Stimulated activated naive B cell treated with anti-CD40 and anti-IgM and Interleukin-4, amounts not matched to agents 10 μg/mL and 1 μg/mL and 100 μg/mL, for 72 hours (primary cell): ENCODE measurements around the gene DIPK1C.

ENCODE experiments used
- ATAC-seq, 2 donors: fragments of 150-1000 bp; cut with Tn5 transposase; replicated peaks; 2 replicates each; pipeline ENCODE4 v1.10.0; 2021; ENCODE audit warnings: moderate library complexity in 1 of 2
- DNase-seq: peaks from one replicate; pipeline ENCODE4 v3.0.0; 2021
- H3K27ac Mint-ChIP-seq: one replicate; pipeline ENCODE4 v1.8.0; 2022; ENCODE audit warnings: mild to moderate bottlenecking, mixed read lengths
- H3K27me3 Mint-ChIP-seq, 2 donors: one replicate each; pipeline ENCODE4 v1.8.0; 2022; ENCODE audit warnings: mixed read lengths in 2 of 2
- H3K36me3 Mint-ChIP-seq, 2 donors: one replicate each; pipeline ENCODE4 v1.8.0; 2022; ENCODE audit warnings: mixed read lengths in 2 of 2, mild to moderate bottlenecking in 1 of 2
- H3K4me1 Mint-ChIP-seq, 2 donors: one replicate each; pipeline ENCODE4 v1.8.0; 2022; ENCODE audit warnings: mixed read lengths in 2 of 2, mild to moderate bottlenecking in 1 of 2
- H3K4me3 Mint-ChIP-seq, 2 donors: one replicate each; pipeline ENCODE4 v1.8.0; 2022; ENCODE audit warnings: mild to moderate bottlenecking in 2 of 2, mixed read lengths in 2 of 2, moderate library complexity in 1 of 2
- H3K9me3 Mint-ChIP-seq, 2 donors: one replicate each; pipeline ENCODE4 v1.8.0; 2022; ENCODE audit warnings: mixed read lengths in 2 of 2, mild to moderate bottlenecking in 1 of 2

Gene DIPK1C

DNA sequence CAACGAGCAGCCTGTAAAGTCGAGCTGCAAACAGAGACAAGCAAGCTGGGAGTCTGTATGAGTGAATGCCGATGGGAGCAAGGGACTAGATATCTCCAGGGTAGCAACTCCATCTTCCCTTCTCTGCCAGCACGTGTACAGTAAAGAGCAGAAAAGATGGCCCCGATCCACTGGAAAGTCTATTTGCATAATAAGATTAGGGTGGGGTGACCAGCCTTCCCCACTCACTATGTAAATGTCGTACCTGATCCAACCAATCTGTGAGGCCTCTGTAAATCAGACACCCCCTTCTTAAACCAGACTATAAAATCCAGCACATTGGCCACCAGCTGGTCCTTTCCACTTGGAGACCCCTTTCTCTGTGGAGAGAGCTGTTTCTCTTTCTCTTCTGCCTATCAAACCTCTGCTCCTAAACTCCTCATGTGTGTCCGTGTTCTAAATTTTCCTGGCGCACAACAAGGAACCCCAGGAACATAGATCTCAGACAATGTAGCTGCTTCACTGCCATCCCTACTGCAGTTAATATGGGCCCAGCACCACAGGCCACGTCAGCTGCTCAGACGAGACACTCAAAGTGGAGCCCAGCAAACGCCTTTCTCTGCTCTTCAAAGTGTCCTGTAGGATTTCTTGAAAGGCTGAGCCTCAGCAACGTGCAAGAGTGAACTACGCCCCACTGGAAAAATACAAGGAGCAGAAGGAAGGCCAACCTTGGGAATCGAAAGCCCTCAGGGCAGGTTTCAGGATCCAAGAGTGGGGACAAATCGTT lies 26.1 kb downstream of the DIPK1C start:
- ATAC-seq (no peak), DNase-seq (no peak)
- Mint-ChIP-seq H3K4me3 (no peak overlapping the region), H3K27me3 (peaks cover 0 to 4% of the 10 kb centered on the region in 2 donors), H3K4me1 (no peaks in the 10 kb centered on the region), H3K36me3 (peaks cover 0 to 3% of the 10 kb centered on the region in 2 donors), H3K9me3 (peaks cover 0 to 4% of the 10 kb centered on the region in 2 donors), H3K27ac (no peak overlapping the region)

DNA sequence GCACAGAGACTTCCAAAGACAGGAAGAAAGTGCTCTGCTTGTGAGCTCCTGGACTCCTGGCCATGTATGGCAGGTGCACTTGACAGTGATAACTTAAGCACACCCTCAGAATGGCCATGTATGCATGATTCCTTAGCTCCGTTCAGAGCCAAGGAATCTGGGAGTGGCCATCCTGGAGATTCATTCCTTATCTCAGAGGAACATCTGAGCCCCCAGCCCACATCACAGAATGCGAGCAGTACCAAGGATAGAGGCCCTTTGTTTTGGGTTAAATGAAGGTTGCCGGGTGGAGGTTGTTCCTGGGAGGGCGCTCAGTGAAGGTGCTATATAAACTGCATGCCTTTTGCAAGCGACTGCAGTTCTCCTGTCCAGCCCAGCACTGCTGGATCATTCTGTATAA lies 26.9 kb downstream of the DIPK1C start:
- H3K36me3 Mint-ChIP-seq: peaks cover 0 to 3% of the 10 kb centered on the region in 2 donors
- no peaks in the 10 kb centered on the region for H3K4me1 Mint-ChIP-seq
- ATAC-seq: no peak
- H3K4me3 Mint-ChIP-seq: no peak overlapping the region
- no peak overlapping the region for H3K27ac Mint-ChIP-seq
- no peak for DNase-seq
- H3K27me3 Mint-ChIP-seq: peaks cover 0 to 4% of the 10 kb centered on the region in 2 donors
- H3K9me3 Mint-ChIP-seq: peaks cover 0 to 4% of the 10 kb centered on the region in 2 donors

DNA sequence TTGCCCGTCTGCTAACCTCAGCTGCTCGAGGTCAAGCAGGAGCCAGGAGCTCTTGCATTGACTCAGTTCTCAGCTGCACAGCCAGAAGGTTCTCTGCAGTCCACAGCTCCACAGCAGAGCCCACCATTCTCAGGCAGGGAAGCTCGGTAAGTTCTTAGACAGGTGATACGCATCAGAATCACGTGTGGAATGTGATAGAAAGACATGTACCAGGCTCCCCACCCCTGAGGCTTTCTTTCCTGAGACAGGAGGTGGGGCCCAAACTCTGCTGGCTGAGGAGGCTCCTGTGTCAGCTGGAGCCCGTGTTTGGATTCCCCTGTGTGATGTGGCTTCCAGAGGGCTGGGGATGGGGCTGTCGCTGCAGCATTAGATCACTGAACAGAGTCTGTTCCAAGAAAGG lies 28.0 kb downstream of the DIPK1C start:
- H3K27ac Mint-ChIP-seq: no peak overlapping the region
- H3K27me3 Mint-ChIP-seq: peaks cover 0 to 4% of the 10 kb centered on the region in 2 donors
- H3K36me3 Mint-ChIP-seq: peaks cover 0 to 3% of the 10 kb centered on the region in 2 donors
- H3K9me3 Mint-ChIP-seq: peaks cover 0 to 4% of the 10 kb centered on the region in 2 donors
- H3K4me1 Mint-ChIP-seq: no peaks in the 10 kb centered on the region
- ATAC-seq: no peak
- H3K4me3 Mint-ChIP-seq: no peak overlapping the region
- DNase-seq: no peak

DNA sequence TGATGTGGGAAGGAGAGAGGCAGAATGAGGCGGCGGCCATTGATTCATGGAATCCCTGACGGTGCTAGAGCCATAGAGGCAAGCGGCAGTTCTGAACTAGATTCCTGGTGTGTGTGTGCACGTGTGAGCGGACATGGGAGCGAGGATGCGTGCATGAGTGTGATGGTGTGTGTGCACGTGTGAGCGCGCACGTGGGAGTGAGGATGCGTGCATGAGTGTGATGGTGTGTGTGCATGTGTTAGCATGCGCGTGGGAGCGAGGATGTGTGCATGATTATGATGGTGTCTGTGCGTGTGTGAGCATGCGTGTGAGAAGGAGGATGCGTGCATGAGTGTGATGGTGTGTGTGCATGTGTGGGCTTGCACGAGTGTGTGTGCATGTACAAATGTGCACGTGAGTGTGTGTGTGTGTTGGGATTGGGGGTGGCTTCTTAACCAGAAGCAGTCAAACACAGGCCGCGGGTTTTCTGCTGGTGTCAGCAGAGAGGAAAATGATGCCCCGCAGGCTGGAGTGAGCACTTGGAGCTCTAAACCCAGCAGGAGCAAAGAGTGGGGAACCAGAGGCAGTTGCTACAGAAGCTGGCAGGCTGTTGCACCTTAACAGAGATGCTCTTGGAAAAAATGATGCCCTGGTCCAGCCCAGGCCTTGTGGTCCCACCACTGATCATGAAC lies 29.5 kb downstream of the DIPK1C start:
- Mint-ChIP-seq H3K36me3 (peaks cover 0 to 3% of the 10 kb centered on the region in 2 donors), H3K4me1 (no peaks in the 10 kb centered on the region), H3K27ac (no peak overlapping the region), H3K27me3 (peaks cover 0 to 4% of the 10 kb centered on the region in 2 donors), H3K9me3 (peaks cover 0 to 4% of the 10 kb centered on the region in 2 donors), H3K4me3 (no peak overlapping the region)
- ATAC-seq: no peak
- no peak for DNase-seq

DNA sequence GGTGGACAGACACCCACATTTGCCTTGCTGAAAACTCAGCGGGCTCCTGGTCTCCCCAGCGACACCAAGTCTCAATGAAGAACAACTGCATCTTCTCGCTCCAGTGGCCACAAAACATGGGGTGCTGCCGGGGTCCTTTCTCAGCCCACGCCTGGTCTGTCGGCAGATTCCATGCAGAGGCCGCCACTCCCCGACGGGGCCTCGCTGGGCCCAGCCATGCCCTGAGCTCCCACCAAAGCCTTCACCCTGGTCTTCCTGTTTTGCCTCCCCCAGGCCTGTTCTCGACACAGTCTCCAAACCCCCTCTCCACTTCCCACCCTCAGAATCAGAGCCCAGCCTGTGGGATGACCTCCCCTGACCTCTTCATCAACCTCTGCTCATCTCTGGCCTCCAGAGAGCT lies 31.2 kb downstream of the DIPK1C start:
- ATAC-seq: no peak
- H3K36me3 Mint-ChIP-seq: peaks cover 0 to 3% of the 10 kb centered on the region in 2 donors
- no peak for DNase-seq
- no peak overlapping the region for H3K27ac Mint-ChIP-seq
- H3K27me3 Mint-ChIP-seq: peaks cover 0 to 4% of the 10 kb centered on the region in 2 donors
- peaks cover 0 to 4% of the 10 kb centered on the region in 2 donors for H3K9me3 Mint-ChIP-seq
- no peak overlapping the region for H3K4me3 Mint-ChIP-seq
- H3K4me1 Mint-ChIP-seq: no peaks in the 10 kb centered on the region

DNA sequence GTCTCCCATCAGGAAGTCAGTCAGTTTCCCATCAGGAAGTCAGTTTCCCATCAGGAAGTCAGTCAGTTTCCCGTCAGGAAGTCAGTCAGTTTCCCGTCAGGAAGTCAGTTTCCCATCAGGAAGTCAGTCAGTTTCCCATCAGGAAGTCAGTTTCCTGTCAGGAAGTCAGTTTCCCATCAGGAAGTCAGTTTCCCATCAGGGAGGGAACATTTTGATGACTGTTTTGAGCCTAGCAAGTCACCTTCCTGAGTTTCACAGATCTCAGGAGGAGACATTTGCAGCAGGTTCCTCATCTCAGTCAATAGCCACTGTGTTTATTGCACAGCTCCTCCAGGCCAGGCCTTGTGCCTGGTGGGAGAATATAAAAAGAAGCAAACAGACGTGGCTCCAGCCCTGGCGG lies 31.9 kb downstream of the DIPK1C start:
- DNase-seq (no peak), ATAC-seq (no peak)
- Mint-ChIP-seq H3K36me3 (peaks cover 0 to 3% of the 10 kb centered on the region in 2 donors), H3K27me3 (peaks cover 0 to 4% of the 10 kb centered on the region in 2 donors), H3K4me3 (no peak overlapping the region), H3K27ac (no peak overlapping the region), H3K9me3 (peaks cover 0 to 4% of the 10 kb centered on the region in 2 donors), H3K4me1 (no peaks in the 10 kb centered on the region)

DNA sequence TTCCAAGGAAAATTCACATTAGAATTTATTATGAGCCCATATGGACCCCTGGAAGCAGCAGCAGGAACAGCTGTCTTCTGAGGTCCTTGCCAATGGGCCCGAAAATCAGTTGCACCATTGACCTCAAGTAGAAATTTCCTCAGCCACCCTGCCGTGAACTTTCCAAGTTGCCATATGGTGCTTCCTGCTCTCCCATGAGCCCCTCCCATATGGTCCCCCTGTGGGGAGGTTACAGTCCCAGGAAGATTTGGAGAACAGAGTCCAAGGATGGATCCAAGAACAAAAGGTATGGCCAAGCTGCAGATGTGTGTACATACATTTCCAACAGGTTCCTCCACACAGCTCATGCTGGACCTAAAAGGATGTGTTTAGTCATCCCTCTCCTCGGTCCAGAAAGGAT lies 34.6 kb downstream of the DIPK1C start:
- H3K27me3 Mint-ChIP-seq: peaks cover 0 to 7% of the 10 kb centered on the region in 2 donors
- no peaks in the 10 kb centered on the region for H3K4me1 Mint-ChIP-seq
- no peak overlapping the region for H3K4me3 Mint-ChIP-seq
- peaks cover 0 to 4% of the 10 kb centered on the region in 2 donors for H3K9me3 Mint-ChIP-seq
- ATAC-seq: no peak
- peaks cover 0 to 3% of the 10 kb centered on the region in 2 donors for H3K36me3 Mint-ChIP-seq
- no peak for DNase-seq
- H3K27ac Mint-ChIP-seq: no peak overlapping the region

DNA sequence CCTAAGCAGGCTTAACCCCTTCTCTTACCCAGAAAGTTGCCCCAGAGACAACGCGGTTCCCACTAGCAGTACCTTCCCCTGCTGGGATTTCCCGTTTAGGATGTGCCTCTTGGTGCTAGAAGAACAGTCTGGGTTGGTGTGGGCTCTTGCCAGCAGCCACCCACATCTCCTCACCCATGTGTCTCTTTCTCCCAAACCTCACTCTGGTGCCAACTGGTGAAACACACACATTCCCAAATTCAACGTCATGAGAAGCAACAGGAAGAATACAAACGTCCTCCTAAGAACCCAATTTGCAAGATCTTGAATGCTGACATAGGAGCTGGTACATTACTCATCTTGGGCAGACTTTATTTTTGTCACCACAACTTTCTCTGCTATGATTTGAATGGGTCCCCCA lies 36.2 kb downstream of the DIPK1C start:
- H3K4me3 Mint-ChIP-seq: no peak overlapping the region
- no peaks in the 10 kb centered on the region for H3K4me1 Mint-ChIP-seq
- H3K27me3 Mint-ChIP-seq: peaks cover 0 to 4% of the 10 kb centered on the region in 2 donors
- no peaks in the 10 kb centered on the region for H3K36me3 Mint-ChIP-seq
- DNase-seq (no peak), ATAC-seq (no peak)
- H3K27ac Mint-ChIP-seq: no peak overlapping the region
- H3K9me3 Mint-ChIP-seq: no peaks in the 10 kb centered on the region

DNA sequence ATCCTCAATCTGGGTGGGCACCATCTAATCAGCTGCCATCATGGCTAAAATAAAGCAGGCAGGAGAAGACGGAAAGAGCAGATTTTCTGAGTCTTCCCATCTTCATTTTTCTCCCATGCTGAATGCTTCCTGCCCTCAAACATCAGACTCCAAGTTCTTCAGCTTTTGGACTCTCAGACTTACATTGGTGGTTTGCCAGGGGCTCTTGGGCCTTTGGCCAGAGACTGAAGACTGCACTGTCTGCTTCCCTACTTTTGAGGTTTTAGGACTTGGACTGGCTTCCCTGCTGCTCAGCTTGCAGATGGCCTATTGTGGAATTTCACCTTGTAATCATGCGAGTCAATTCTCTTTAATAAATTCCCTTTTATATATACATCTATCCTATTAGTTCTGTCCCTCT lies 36.6 kb downstream of the DIPK1C start:
- Mint-ChIP-seq H3K9me3 (no peaks in the 10 kb centered on the region), H3K4me1 (no peaks in the 10 kb centered on the region), H3K4me3 (no peak overlapping the region), H3K27ac (no peak overlapping the region), H3K36me3 (no peaks in the 10 kb centered on the region), H3K27me3 (peaks cover 0 to 4% of the 10 kb centered on the region in 2 donors)
- no peak for ATAC-seq
- DNase-seq: no peak

DNA sequence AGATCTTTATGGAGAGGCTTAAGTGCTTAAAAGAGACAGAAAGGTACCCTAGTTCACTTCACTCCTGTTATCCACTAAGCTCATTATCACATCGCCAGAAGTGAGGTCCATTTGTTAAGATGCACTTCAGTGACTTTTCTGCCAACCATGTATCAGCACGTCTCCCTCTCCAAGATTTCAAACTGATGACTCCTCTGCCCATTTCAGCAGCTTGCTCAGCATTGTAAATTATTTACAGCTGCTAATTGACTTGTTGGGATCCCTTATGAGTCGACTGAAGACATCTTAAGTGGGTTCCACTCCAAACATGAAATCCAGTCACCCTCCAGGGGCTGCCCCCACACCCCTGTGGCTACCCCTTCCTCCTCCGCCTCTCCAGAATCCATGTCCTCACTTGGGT lies 37.3 kb downstream of the DIPK1C start:
- Mint-ChIP-seq H3K27ac (no peak overlapping the region), H3K4me3 (no peak overlapping the region), H3K9me3 (no peaks in the 10 kb centered on the region), H3K36me3 (no peaks in the 10 kb centered on the region), H3K27me3 (peaks cover 0 to 7% of the 10 kb centered on the region in 2 donors), H3K4me1 (no peaks in the 10 kb centered on the region)
- ATAC-seq (no peak), DNase-seq (no peak)

DNA sequence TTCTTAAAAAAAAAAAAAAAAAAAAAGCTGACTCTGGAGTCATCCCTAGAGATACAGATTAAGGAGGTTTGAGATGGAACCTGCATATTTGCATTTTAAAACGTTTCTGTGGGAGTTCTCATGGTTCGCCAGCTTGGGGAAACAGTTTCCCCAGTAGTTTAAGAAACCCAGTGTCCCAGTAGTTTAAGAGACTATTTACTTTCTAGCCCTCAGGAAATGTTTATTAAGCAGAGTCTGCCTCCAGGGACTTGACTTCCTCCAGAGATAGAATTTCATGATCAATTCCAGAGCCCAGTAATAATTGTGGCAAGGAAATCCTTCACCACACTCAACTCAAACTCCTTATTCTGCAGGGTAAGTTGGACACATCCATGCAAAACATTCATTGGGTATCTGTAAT lies 39.1 kb downstream of the DIPK1C start:
- no peak for ATAC-seq
- no peak for DNase-seq
- H3K4me3 Mint-ChIP-seq: no peak overlapping the region
- no peaks in the 10 kb centered on the region for H3K36me3 Mint-ChIP-seq
- H3K9me3 Mint-ChIP-seq: no peaks in the 10 kb centered on the region
- no peak overlapping the region for H3K27ac Mint-ChIP-seq
- H3K27me3 Mint-ChIP-seq: peaks cover 0 to 7% of the 10 kb centered on the region in 2 donors
- H3K4me1 Mint-ChIP-seq: no peaks in the 10 kb centered on the region

DNA sequence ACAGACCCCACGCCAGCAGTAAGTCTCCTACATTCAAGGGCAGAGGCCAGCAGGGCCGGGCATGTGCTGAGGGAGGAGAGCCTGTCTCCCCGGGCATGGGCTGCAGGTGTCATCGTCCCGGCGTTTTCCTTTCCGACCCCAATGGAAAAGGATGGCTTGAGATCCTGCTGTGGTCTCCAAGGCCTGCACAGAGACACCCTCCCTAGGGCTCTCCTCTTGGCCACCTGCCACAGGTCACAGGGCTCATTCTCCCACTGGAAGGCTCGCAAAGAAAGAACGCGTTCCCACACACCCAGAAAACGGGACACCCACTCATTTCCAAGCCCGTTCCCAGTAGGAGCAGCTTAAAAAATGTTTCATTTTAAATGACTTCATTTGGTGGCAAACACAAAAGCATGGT lies 41.0 kb downstream of the DIPK1C start:
- Mint-ChIP-seq H3K27me3 (peaks cover 0 to 7% of the 10 kb centered on the region in 2 donors), H3K27ac (no peak overlapping the region), H3K4me1 (no peaks in the 10 kb centered on the region), H3K36me3 (no peaks in the 10 kb centered on the region), H3K9me3 (no peaks in the 10 kb centered on the region), H3K4me3 (no peak overlapping the region)
- ATAC-seq (no peak), DNase-seq (no peak)

DNA sequence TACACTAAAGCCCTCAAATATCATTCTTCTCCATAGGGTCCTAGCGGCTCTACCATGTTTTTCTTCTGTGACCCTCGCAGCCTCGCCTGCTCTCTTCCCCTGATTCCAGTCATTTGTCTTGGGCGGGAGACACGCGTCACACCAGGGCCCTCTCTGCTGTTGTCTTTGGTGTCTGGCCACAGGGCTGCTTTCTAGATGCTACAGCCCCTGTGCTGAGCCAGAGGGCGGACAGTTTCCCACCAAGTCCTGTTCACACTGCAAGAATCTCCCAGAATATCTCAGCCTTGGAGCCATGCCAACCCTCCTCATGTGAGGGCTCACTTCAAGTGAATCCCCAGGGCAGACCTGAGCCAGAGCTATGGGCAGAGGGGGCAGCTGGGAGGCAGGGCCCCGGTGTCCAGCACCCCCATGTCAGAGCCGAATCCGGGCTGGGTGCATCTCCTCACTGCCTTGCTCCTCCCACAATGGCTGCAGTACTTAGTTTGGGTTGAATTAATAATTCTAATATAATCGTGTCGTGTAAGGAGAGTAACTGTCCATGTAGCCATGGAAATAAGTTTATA lies 42.1 kb downstream of the DIPK1C start:
- Mint-ChIP-seq H3K4me3 (no peak overlapping the region), H3K4me1 (peaks cover 6 to 10% of the 10 kb centered on the region in 2 donors), H3K27ac (no peak overlapping the region), H3K27me3 (peaks cover 0 to 7% of the 10 kb centered on the region in 2 donors), H3K36me3 (no peaks in the 10 kb centered on the region), H3K9me3 (no peaks in the 10 kb centered on the region)
- DNase-seq (no peak), ATAC-seq (no peak)

DNA sequence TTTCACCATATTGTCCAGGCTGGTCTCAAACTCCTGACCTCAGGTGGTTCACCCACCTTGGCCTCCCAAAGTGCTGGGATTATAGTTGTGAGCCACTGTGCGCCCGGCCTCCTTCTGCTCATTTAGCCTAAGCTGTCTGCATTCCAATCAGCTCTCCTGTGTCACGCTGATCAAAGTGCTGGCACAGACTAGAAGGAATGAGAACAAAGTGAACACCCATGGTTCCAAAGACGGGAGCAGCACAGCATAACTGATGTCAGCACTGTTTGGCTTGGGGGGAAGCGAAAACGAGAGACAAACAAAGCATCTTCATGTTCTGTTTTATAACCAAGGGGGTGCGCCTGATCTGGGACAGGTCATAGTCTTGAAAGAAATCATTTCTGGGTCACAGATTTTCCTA lies 43.3 kb downstream of the DIPK1C start:
- ATAC-seq: no peak
- Mint-ChIP-seq H3K36me3 (no peaks in the 10 kb centered on the region), H3K4me3 (no peak overlapping the region), H3K27ac (no peak overlapping the region), H3K9me3 (no peaks in the 10 kb centered on the region), H3K4me1 (peaks cover 8 to 12% of the 10 kb centered on the region in 2 donors), H3K27me3 (peaks cover 0 to 7% of the 10 kb centered on the region in 2 donors)
- no peak for DNase-seq
